C4-2B (cell line): ENCODE measurements around the gene ANO3.

ENCODE experiments used
- CTCF ChIP-seq: fragments of 450-650 bp; conservative IDR thresholded peaks from 2 replicates; pipeline ENCODE4 v1.5.1; 2017; ENCODE audit warnings: mild to moderate bottlenecking
- ZFX ChIP-seq: fragments of 450-650 bp; IDR thresholded peaks from 2 replicates; pipeline ENCODE4 v1.6.1; 2017

DNA sequence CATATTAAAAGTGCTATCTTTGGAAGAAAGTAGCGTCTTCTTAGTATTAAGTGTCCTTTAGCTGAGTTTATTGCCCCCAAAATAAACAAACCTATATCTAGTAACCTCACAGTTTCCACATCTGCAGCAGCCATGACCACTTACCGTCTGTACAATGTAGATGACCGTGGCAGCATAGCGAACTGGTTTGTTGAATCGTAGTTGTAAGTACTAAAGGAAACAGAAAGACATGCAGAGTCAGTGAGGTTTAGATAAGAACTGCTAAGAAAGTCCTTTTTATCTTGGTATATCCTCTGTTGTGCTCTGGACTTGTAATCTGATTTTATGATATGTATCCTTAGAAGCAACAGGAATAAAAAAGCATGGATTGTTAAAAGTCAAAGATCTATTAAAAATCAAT lies 380.6 kb downstream of the ANO3 start:
- TF ChIP-seq CTCF (no peak), ZFX (no peak)
